Measurements from ENCODE around the gene TNFSF15. TPM values are rescaled to one million over a fixed set of nuclear protein-coding genes. Genes with fewer than 3 reads are reported as not detected.
"Not testable (repeated sequence)": the region's sequence is repeated elsewhere in the genome, so short reads cannot be mapped to it uniquely, and the experiment has no call there.

The TNFSF15 gene
- total RNA-seq, 1 donor from 2014 or later = not detected

DNA sequence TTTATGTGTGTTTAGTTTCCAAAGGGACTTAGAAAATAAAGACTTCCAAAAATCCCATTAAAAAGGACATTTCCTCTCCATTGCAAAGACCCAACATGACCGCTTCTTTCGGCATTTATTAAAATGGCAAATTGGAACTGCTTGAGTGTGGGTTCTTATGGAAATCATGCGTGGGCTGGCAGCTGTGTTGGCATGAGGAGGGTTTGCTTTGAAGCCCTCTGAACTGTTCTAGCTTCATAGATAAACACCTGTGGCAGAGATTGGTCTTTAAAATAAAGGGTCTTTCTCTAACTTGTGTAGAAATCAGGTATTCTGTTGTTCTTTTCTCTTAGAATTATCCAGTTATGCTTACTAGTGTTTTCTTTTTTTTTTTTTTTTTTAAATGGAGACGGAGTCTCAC lies 68.0 kb downstream of the TNFSF15 start:
- TF ChIP-seq EZH2 (IDR thresholded peaks at IDR 0.05) = no peak
- TF ChIP-seq EZH2phosphoT487 (IDR thresholded peaks at IDR 0.05) = no peak
- TF ChIP-seq, protein P1, sequence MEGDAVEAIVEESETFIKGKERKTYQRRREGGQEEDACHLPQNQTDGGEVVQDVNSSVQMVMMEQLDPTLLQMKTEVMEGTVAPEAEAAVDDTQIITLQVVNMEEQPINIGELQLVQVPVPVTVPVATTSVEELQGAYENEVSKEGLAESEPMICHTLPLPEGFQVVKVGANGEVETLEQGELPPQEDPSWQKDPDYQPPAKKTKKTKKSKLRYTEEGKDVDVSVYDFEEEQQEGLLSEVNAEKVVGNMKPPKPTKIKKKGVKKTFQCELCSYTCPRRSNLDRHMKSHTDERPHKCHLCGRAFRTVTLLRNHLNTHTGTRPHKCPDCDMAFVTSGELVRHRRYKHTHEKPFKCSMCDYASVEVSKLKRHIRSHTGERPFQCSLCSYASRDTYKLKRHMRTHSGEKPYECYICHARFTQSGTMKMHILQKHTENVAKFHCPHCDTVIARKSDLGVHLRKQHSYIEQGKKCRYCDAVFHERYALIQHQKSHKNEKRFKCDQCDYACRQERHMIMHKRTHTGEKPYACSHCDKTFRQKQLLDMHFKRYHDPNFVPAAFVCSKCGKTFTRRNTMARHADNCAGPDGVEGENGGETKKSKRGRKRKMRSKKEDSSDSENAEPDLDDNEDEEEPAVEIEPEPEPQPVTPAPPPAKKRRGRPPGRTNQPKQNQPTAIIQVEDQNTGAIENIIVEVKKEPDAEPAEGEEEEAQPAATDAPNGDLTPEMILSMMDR (IDR thresholded peaks at IDR 0.05) = no peak
- H3F3A ChIP-seq (ENCODE audit: low read depth) = no peaks in the 10 kb centered on the region
- H2AFZ ChIP-seq (replicated peaks) = no peak overlapping the region
- no peak for DNase-seq (ENCODE audit: low spot score)
- H3K4me2 ChIP-seq = no peak overlapping the region
- Mint-ChIP-seq H3K4me3 (no peak overlapping the region), H3K27ac (no peak overlapping the region), H3K36me3 (no peaks in the 10 kb centered on the region), H3K9me3 (no peaks in the 10 kb centered on the region), H3K4me1 (no peaks in the 10 kb centered on the region), H3K27me3 (ENCODE audit: insufficient read depth, low read depth) (no peaks in the 10 kb centered on the region)
- no peaks in the 10 kb centered on the region for H3K9me3 ChIP-seq (ENCODE audit: low read depth)
- H3K9ac ChIP-seq = no peak overlapping the region
- H3K79me2 ChIP-seq (ENCODE audit: low read depth) = no peaks in the 10 kb centered on the region
- H3K27ac ChIP-seq = no peak overlapping the region
- H3K36me3 ChIP-seq = no peaks in the 10 kb centered on the region
- no peak overlapping the region for H3K4me3 ChIP-seq
- peaks cover 3% of the 10 kb centered on the region for H3K27me3 ChIP-seq
- no peaks in the 10 kb centered on the region for H4K20me1 ChIP-seq (ENCODE audit: low read depth)
- H3K4me1 ChIP-seq = no peaks in the 10 kb centered on the region

DNA sequence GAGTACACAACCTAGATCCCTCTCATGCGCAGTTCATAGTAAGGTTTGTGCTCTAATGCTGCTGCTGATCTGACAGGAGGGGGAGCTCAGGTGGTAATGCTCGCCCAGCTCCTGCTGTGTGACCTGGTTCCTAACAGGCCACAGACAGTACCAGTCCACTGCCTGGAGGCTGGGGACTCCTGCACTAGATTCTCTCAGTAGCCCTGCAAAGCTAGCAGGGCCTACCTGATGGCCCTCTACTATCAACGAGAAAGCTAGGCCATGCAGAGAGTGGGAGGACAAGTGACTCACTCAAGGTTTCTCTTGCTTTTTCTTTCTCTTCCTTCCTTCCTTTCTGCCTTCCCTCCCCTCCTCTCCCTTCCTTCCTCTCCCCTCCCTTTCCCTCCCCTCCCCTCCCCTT lies 68.7 kb downstream of the TNFSF15 start:
- Histone ChIP-seq H3K27me3 (peaks cover 3% of the 10 kb centered on the region), H3K4me1 (no peaks in the 10 kb centered on the region)

DNA sequence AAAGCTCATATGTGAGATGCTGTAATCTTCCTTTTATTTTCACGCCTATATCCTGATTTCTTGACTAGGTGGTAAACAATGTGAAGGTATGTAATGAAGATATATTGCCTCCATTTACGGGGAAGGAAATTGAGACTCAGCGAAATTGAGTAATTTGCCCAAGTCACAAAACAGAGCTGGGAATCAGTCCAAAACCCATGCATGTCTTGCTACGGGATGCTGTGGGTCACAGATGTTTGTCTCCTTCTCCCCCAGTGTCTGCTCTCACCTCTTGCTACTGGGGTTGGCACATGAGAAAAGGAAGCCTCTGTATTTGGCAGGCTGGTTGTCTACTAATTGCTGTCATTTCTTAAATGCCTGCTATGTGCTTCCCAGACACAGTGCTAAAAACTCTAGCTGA lies 70.1 kb downstream of the TNFSF15 start:
- H3K4me1 ChIP-seq = no peaks in the 10 kb centered on the region
- no peak overlapping the region for H3K4me3 ChIP-seq
- H3K27me3 Mint-ChIP-seq (ENCODE audit: insufficient read depth, low read depth) = no peaks in the 10 kb centered on the region
- no peak overlapping the region for H3K27ac Mint-ChIP-seq
- H3K27me3 ChIP-seq = peaks cover 3% of the 10 kb centered on the region
- H3K4me1 Mint-ChIP-seq = no peaks in the 10 kb centered on the region
- H3K4me2 ChIP-seq = no peak overlapping the region
- DNase-seq (ENCODE audit: low spot score) = no peak
- no peaks in the 10 kb centered on the region for H3K36me3 Mint-ChIP-seq
- no peaks in the 10 kb centered on the region for H3K36me3 ChIP-seq
- no peak overlapping the region for H3K4me3 Mint-ChIP-seq
- TF ChIP-seq, protein P1 (IDR thresholded peaks at IDR 0.05) = no peak
- TF ChIP-seq EZH2 (IDR thresholded peaks at IDR 0.05) (no peak), EZH2phosphoT487 (IDR thresholded peaks at IDR 0.05) (no peak)
- no peak overlapping the region for H3K27ac ChIP-seq
- no peak overlapping the region for H3K9ac ChIP-seq
- H3K9me3 ChIP-seq (ENCODE audit: low read depth) = no peaks in the 10 kb centered on the region
- no peaks in the 10 kb centered on the region for H3K9me3 Mint-ChIP-seq
- no peaks in the 10 kb centered on the region for H3K79me2 ChIP-seq (ENCODE audit: low read depth)
- no peak overlapping the region for H2AFZ ChIP-seq (replicated peaks)
- H4K20me1 ChIP-seq (ENCODE audit: low read depth) = no peaks in the 10 kb centered on the region
- H3F3A ChIP-seq (ENCODE audit: low read depth) = no peaks in the 10 kb centered on the region

More for the DNA sequence above, 68.7 kb downstream of the TNFSF15 start:
- H3K4me3 ChIP-seq = no peak overlapping the region
- H2AFZ ChIP-seq (replicated peaks) = no peak overlapping the region
- H3K36me3 ChIP-seq = no peaks in the 10 kb centered on the region
- H3F3A ChIP-seq (ENCODE audit: low read depth) = no peaks in the 10 kb centered on the region
- no peak overlapping the region for H3K27ac ChIP-seq
- Mint-ChIP-seq H3K36me3 (no peaks in the 10 kb centered on the region), H3K4me1 (no peaks in the 10 kb centered on the region), H3K27me3 (ENCODE audit: insufficient read depth, low read depth) (no peaks in the 10 kb centered on the region), H3K4me3 (no peak overlapping the region), H3K27ac (no peak overlapping the region), H3K9me3 (no peaks in the 10 kb centered on the region)
- no peaks in the 10 kb centered on the region for H3K79me2 ChIP-seq (ENCODE audit: low read depth)
- H3K9ac ChIP-seq = no peak overlapping the region
- H3K4me2 ChIP-seq = no peak overlapping the region
- DNase-seq (ENCODE audit: low spot score) = no peak
- TF ChIP-seq EZH2phosphoT487 (IDR thresholded peaks at IDR 0.05) = no peak
- H4K20me1 ChIP-seq (ENCODE audit: low read depth) = no peaks in the 10 kb centered on the region
- no peaks in the 10 kb centered on the region for H3K9me3 ChIP-seq (ENCODE audit: low read depth)

DNA sequence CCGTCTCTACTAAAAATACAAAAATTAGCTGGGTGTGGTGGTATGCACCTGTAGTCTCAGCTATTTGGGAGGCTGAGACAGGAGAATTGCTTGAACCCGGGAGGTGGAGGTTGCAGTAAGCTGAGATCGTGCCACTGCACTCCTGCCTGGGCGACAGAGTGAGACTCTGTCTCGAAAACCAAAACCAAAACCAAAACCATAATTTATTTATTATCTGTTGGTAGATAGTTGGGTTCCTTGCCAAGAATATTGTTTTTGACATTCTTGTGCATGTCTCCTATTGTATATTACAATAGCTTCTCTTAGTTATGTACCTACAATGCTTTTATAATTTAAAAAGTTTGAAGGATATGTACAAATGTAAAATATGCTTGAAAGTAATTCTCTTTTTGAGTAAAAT lies 70.7 kb downstream of the TNFSF15 start:
- H3K36me3 Mint-ChIP-seq; H3K27ac Mint-ChIP-seq; H3K9me3 Mint-ChIP-seq; H3K27me3 ChIP-seq; H3F3A ChIP-seq (ENCODE audit: low read depth); DNase-seq (ENCODE audit: low spot score); H3K79me2 ChIP-seq (ENCODE audit: low read depth); H3K9ac ChIP-seq; H3K4me1 Mint-ChIP-seq; H3K27me3 Mint-ChIP-seq (ENCODE audit: insufficient read depth, low read depth); H3K4me3 ChIP-seq; H4K20me1 ChIP-seq (ENCODE audit: low read depth); H3K4me2 ChIP-seq; H3K4me1 ChIP-seq; H3K9me3 ChIP-seq (ENCODE audit: low read depth); H3K36me3 ChIP-seq; H3K4me3 Mint-ChIP-seq; H2AFZ ChIP-seq (replicated peaks); H3K27ac ChIP-seq: not testable (repeated sequence)

Other genes with a start within 250 kb of the TNFSF15 start
- gene ATP6V1G1, start 218.3 kb downstream of the TNFSF15 start, total RNA-seq (ENCODE audit: low replicate concordance) = 157 and 253 TPM in 2 replicates
- gene TMEM268, start 194.7 kb downstream of the TNFSF15 start, total RNA-seq (ENCODE audit: low replicate concordance) = 0.65 and 0.77 TPM in 2 replicates
- not detected in 2 replicates for gene TEX53, start 148.2 kb downstream of the TNFSF15 start, total RNA-seq (ENCODE audit: low replicate concordance)
- not detected in 2 replicates for gene TEX48, start 123.8 kb downstream of the TNFSF15 start, total RNA-seq (ENCODE audit: low replicate concordance)
- not detected in 2 replicates for gene TNFSF8, start 124.6 kb upstream of the TNFSF15 start, total RNA-seq (ENCODE audit: low replicate concordance)

Data from neural progenitor cell (in vitro differentiated cells).